GM19467 (cell line): ENCODE results near the gene OR13C2.

Experiments used
- ATAC-seq: cut with Tn5 transposase; IDR thresholded peaks from one replicate; pipeline ENCODE4 v1.9.1; 2021; ENCODE audit warnings: mild to moderate bottlenecking, moderate library complexity; ENCODE audit not compliant: unreplicated experiment

OR13C2 gene

DNA sequence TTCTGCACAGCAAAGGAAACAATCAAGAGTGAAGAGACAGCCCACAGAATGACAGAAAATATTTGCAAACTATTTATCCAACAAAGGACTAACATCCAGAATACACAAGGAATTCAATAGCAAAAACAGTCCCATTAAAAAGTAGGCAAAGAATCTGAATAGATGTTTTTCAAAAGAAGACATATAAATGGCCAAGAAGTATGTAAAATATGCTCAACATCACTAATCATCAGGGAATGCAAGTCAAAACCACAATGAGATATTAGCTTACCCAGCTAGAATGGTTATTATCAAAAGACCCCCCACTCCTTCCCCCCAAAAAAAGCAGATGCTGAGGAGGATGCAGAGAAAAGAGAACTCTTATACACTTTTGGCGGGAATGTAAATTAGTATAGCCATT lies 49.9 kb downstream of the OR13C2 start:
- no peak for ATAC-seq
